GM21576 (cell line): ENCODE data around the gene PCED1B.
"Not testable (repeated sequence)": the region's sequence is repeated elsewhere in the genome, so short reads cannot be mapped to it uniquely, and the experiment has no call there.

Source experiments
- ATAC-seq: cut with Tn5 transposase; IDR thresholded peaks from one replicate; pipeline ENCODE4 v1.9.1; 2021; ENCODE audit warnings: mild to moderate bottlenecking, moderate library complexity; ENCODE audit not compliant: unreplicated experiment

Gene PCED1B

DNA sequence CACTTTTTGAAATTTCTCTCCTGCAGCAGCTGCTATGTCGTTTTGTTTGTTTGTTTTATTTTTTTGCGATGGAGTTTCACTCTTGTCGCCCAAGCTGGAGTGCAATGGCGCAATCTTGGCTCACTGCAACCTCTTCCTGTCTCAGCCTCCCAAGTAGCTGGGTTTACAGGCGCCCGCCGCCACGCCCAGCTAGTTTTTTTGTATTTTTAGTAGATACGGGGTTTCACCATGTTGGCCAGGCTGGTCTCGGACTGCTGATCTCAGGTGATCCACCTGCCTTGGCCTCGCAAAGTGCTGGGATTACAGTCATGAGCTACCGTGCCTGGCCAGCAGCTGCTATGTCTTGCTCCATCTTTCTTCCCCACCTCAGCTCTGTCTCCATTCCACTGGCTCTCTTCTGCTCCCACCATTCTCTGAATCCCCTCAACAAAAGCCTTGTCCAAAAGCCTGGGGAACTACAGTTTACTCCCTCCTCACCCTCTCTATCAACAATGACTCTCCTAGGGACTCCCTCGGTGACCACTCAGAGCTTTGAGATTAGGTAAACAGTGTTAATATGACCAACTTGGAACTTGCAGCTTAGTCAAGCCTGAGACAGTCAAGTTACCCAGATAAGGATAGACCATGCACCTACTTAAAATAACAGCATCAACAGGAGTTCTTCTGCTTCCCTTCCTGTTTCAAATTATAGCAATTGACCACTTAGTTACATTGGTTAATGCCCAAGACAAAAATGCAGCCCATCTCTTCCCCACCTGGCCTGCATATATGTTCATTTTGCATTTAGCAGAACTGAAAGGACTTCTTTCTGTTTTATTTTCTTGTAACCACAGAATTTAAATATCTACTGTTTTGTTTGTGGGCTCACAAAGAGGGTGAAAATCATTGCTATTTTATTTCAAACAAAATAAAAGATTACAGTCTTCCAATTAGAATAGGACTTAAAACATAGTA lies 189.4 kb downstream of the PCED1B start:
- peak; percentile 89 for ATAC-seq

- no peak for ATAC-seq
These were observed 190.5 kb downstream of the PCED1B start for GRCh38 chr12:47269916-47270315.

GRCh38 chr12:47270782-47271664 lies 191.6 kb downstream of the PCED1B start:
- no peak for ATAC-seq

DNA sequence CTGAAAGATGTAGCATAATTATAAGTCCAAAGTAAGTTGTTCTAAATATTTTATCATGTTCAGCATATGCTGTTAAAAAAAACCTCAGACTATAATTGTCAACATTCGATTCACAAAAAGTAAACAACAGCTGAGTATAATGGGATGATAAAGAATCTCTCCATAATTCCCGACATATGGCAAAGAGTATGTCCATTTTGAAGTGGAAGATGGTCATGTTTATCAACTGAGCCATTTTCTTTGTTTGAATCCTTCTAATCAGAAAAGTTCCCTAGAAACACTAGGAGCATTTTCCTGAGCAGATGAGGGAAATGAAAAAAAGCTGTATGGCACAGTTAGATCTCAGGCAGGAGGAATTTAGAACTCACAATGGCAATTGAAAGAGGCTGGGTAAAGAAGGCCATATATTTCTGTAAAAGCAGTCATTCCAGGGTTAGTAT lies 192.4 kb downstream of the PCED1B start:
- ATAC-seq: no peak

DNA sequence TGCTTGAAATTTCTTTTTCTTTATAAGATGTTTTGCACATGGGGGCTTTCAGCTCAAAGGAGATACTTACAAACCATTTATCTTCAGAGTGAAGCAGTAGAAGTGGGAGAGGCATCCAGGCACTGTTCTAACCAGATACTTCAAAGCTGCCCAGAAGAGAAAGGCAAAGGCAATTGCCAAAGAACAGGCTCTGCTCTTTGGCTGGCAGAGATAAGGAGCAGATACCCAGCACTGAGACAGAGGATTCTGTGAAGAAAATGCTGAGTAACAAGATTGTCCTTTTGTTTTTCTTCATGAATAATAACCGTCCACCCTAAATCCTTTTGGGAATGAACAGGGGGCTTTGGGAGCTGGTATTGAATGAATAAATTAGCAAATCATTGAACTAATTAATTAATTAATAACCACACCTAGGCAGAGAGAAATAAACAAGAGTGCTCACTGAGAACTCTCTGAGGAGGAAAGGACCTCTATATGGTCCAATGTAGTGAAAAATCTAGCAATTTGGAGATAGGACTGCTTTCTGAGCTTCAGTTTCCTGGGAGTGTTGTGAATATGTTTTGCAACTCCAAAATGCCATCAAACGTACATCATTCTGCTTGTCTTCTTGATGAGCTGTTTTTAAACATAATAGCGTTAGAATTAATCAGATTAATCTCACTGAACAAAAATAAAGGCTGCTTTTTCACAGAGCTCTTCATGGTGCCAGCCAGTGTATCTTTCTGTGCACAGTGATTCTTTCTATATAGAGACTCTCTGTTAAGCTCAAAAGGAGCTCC lies 193.2 kb downstream of the PCED1B start:
- no peak for ATAC-seq

DNA sequence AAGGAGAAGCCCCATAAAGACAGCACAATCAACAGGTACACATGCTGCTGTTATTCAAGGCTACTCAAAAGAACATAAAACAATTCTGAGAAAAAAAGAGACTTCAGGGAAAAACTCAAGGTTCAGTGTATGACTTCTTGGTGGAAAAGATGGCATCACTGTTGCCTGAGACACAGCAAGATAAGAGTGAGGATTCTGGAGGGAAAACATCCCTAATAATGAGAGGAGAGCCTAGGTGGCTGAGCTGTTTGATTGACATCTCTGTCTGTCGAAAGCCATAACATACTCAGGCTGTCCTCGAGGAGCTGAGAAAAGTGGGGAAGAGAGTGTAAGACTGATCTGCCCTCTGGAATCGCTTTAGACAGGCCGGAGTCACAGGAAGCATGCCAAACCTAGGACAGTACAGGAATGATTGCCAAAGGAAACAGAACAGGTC lies 193.8 kb downstream of the PCED1B start:
- no peak for ATAC-seq

- no peak for ATAC-seq
These were observed 195.3 kb downstream of the PCED1B start for GRCh38 chr12:47274760-47275159.

- no peak for ATAC-seq
These were observed 196.8 kb downstream of the PCED1B start for GRCh38 chr12:47276253-47276620.

DNA sequence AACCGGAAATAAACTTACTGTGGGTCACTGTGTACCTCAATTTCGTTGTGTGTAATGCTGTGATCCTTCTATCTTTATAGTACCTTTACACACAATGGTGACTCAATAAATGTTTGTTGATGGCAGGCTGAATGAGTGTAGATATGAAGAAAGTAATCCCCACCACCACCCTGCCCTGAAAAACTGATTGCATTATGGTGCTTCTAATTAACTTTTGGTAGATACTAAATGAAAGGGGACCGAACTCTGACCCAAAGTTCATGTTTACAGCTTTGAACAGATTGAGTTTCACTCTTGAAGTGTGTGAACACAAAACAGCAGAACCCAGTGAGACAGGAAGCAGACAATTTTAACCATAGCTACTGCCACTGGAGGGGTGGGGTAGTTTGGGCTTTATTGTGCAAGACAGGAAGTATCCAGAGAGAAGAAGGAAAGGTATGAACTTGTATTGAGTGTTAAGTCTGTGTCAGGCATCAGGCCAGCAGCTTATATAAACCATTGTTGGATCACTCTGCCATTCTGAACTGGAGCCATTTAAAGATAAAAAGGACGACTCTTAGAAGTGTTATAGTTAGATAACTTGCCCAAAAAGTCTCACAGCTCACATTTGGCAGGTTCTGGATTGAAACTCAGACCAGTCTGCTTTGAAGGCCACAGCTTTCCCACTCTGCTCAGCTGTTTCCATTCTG lies 197.3 kb downstream of the PCED1B start:
- ATAC-seq: peak; percentile 95

GRCh38 chr12:47277972-47278448 lies 198.6 kb downstream of the PCED1B start:
- no peak for ATAC-seq

DNA sequence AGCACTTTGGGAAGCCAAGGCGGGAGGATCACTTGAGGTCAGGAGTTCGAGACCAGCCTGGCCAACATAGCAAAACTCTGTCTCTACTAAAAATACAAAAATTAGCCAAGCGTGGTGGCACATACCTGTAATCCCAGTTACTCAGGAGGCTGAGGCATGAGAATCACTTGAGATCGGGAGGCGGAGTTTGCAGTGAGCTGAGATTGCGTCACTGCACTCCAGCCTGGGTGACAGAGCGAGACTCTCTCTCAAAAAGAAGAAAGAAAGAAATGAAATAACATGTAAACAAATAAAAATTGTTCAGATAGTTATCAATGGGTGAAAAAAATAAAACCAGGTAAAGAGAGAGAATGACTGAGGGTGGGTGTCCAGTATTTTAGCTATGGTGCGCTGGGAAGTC lies 200.3 kb downstream of the PCED1B start:
- ATAC-seq: not testable (repeated sequence)

DNA sequence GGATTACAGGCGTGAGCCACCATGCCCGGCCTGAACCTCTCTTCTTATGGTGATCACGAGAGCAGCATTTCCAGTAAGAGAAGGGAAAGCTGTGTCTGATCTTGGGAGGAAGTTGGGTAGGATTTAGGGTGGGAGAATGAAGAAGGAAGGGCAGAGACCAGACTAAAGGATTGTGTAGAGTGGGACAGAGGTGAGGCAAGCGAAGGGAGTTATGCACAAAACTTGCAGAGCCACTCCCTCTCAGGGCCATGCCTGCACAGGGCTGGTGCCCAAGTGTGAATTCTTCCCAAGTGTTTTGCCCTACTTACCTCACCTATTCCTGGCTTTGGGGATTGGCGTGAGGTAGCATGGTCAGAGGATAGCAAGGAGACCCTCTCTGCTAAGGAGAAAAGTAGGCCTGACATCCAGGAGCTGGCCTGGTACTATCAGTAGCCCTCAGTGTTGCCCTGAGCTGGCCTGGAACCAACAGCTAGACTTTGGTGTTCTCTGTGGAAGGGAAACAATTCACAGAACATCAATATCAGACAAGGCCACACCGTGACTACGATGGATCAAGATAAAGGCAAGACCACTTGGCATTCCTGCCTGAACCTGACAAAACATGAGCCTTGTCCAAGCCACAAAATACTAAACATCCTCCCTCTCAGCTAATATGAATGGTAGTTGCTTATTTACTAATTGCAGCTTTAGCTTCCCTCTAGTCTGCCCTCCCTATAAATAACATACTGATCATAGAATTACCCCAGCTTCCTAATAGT lies 201.3 kb downstream of the PCED1B start:
- ATAC-seq: no peak

DNA sequence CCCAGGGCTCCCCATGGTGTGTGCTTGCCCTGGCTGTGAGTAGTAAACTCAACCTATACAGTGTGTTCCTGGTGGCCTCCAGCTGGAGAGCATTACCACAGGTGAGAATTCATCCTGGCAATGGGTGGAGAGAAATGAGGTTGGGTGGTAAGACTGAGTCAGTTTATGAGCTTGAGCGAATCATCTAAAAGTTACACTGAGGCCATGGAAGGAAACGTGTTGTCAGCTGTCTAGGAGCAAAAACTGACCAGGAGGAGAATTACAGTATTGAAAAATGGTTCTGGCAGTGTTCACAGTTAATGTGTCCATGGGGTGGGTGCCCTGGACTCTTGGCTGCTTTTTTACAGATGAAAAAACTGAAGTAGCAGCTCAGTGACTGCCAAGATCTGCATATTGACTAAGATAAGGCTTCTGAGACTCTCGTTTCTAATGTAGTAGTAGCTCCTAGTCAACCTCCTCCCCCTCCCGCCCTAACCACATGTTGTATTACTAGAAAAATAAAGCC lies 202.3 kb downstream of the PCED1B start:
- no peak for ATAC-seq

DNA sequence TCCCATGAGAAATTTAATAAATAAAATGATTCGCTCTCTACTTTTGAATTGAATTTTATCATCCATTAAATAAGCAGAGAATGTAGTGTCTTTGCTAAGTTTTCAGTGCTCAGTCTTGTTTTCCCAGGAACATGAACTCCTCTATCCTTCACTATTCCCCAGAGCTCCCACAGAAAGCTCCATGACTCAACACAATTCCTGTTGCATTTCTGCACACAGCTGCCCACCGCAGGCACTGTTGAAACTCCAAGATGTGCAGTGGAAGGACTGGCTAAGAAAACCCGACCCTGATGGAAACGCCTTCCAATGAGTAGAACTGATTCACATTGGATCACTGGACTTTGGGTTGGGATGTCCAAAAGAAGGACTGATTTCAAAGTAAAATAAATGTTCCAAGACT lies 202.8 kb downstream of the PCED1B start:
- no peak for ATAC-seq
